K562 (cell line): ENCODE data around the gene TMEM150A. TPM values are rescaled to one million over a fixed set of nuclear protein-coding genes. Genes with fewer than 3 reads are reported as not detected.

Experiments
- ATAC-seq: fragments of 200-7000 bp; cut with Tn5 transposase; 3 replicates; pipeline ENCODE4 v1.9.1; 2020; ENCODE audit warnings: moderate library complexity
- BruUV-seq: library from RNA; stranded (reverse); fragments of 400-500 nt; replicated peaks from 2 replicates; lab custom pipeline; 2021; lab: Mats Ljungman, UMichigan
- CTCF ChIA-PET: fragments of 300-600 bp; formaldehyde crosslinking; extraction: SDS; loops from one replicate; lab custom pipeline; 2021; ENCODE audit warnings: low intra/inter-chr PET ratio; lab: Yijun Ruan, JAX
- POLR2A ChIA-PET: fragments of 300-600, 350-650 bp; sonication (Branson Sonifier 250); formaldehyde crosslinking; extraction: SDS; loops from one replicate; lab custom pipeline; 2021; ENCODE audit warnings: antibody characterized with exemption, inconsistent platforms; lab: Yijun Ruan, JAX
- DNase-seq, 4 experiments: peaks; one replicate each; pipeline versions ENCODE4 v3.0.0 to v3.0.0-alpha.2; 2011 to 2018; ENCODE audit warnings: low spot score in 3 of 4, mixed read lengths in 3 of 4; ENCODE audit errors: extremely low read depth in 1 of 4
- FAIRE-seq: peaks from 2 replicates; lab custom pipeline; 2011; peaks lifted over from hg19 to GRCh38; lab: Jason Lieb, UNC
- H2AFZ ChIP-seq: 2 replicates; pipeline ENCODE4 v1.6.0; 2011; ENCODE audit warnings: low read depth, low read length, control low read depth, inconsistent platforms
- H3K27ac ChIP-seq: fragments of 200-600 bp; 3 replicates; pipeline ENCODE4 v1.8.0; 2011; ENCODE audit warnings: low read depth, mild to moderate bottlenecking, control low read depth, inconsistent platforms, low read length, moderate library complexity, mixed read lengths; ENCODE audit errors: extremely low read depth
- H3K27me3 ChIP-seq, 2 experiments: fragments of 300-600 bp in 1 of 2; 2 replicates in 1 of 2; 3 replicates in 1 of 2; pipeline versions ENCODE4 v1.6.0 to v1.8.0; 2011; ENCODE audit warnings: inconsistent platforms in 2 of 2, low read length in 2 of 2, mild to moderate bottlenecking in 1 of 2, mixed read lengths in 1 of 2, moderate library complexity in 1 of 2; ENCODE audit not compliant: control insufficient read depth in 2 of 2, insufficient read depth in 2 of 2
- H3K36me3 ChIP-seq: fragments of 300-600 bp; 3 replicates; pipeline ENCODE4 v1.8.0; 2011; ENCODE audit warnings: mild to moderate bottlenecking, low read length, inconsistent platforms; ENCODE audit not compliant: control insufficient read depth, insufficient read depth
- H3K4me1 ChIP-seq, 2 experiments: fragments of 200-600 bp in 1 of 2; replicated peaks in 1 of 2; 2 replicates in 1 of 2; 3 replicates in 1 of 2; pipeline versions ENCODE4 v1.5.1 to v1.8.0; 2011; ENCODE audit warnings: inconsistent platforms in 2 of 2, low read length in 2 of 2, mild to moderate bottlenecking in 1 of 2, mixed read lengths in 1 of 2, moderate library complexity in 1 of 2; ENCODE audit not compliant: control insufficient read depth in 2 of 2, insufficient read depth in 2 of 2
- H3K4me2 ChIP-seq: 2 replicates; pipeline ENCODE4 v1.6.1; 2011; ENCODE audit warnings: low read length, control low read depth, inconsistent platforms, mixed read lengths; ENCODE audit not compliant: insufficient read depth
- H3K4me3 ChIP-seq: fragments of 200-600 bp; sonication (generic), shearing (Covaris generic); 2 replicates; pipeline ENCODE4 v1.5.1; 2016; ENCODE audit warnings: control low read depth, inconsistent platforms
- H3K79me2 ChIP-seq: fragments of 200-600 bp; 3 replicates; pipeline ENCODE4 v1.8.0; 2011; ENCODE audit warnings: low read length, inconsistent platforms; ENCODE audit not compliant: control insufficient read depth, insufficient read depth
- H3K9ac ChIP-seq, 2 experiments: 2 replicates each; pipeline versions ENCODE4 v1.6.0 to v1.6.1; 2011; ENCODE audit warnings: low read depth in 2 of 2, low read length in 2 of 2, control low read depth in 1 of 2, inconsistent platforms in 1 of 2, mild to moderate bottlenecking in 1 of 2, mixed read lengths in 1 of 2; ENCODE audit not compliant: insufficient read depth in 1 of 2
- H3K9me1 ChIP-seq: one replicate; pipeline ENCODE4 v1.6.0; 2011; ENCODE audit warnings: inconsistent platforms, mild to moderate bottlenecking, low read length, moderate library complexity; ENCODE audit not compliant: control insufficient read depth, insufficient read depth
- H3K9me3 ChIP-seq: replicated peaks from 2 replicates; pipeline ENCODE4 v1.5.1; 2011; ENCODE audit warnings: low read depth, low read length, inconsistent platforms; ENCODE audit not compliant: control insufficient read depth, insufficient read depth
- H4K20me1 ChIP-seq: replicated peaks from 2 replicates; pipeline ENCODE4 v1.6.1; 2011; ENCODE audit warnings: low read length, inconsistent platforms, mixed read lengths; ENCODE audit not compliant: control insufficient read depth, insufficient read depth
- RBM25 ChIP-seq: fragments of 200-400 bp; formaldehyde crosslinking; IDR thresholded peaks from 2 replicates; pipeline ENCODE4 v1.6.1; 2018; ENCODE audit warnings: low read length, low read depth, moderate library complexity; ENCODE audit not compliant: severe bottlenecking
- SP1 ChIP-seq: sonication (generic); formaldehyde crosslinking; IDR thresholded peaks from 2 replicates; pipeline ENCODE4 v1.8.1; 2022; ENCODE audit warnings: mild to moderate bottlenecking, missing genetic modification reagents
- ZNF79 ChIP-seq: fragments of 250-450 bp; sonication (Bioruptor Pico); IDR thresholded peaks from 2 replicates; pipeline ENCODE4 v1.4.0; 2020; ENCODE audit warnings: low read depth, mild to moderate bottlenecking, moderate library complexity
- WGBS: fragments of 100-300 bp; shearing (Covaris generic); methylation state at CpG from one replicate; pipeline ENCODE4 v1.1.6; 2016; ENCODE audit warnings: low coverage, mixed read lengths; ENCODE audit not compliant: insufficient coverage; ENCODE audit errors: missing lambda C conversion rate; 5-methylcytosine and 5-hydroxymethylcytosine counted together
- in situ Hi-C: fragments of 300-500 bp; cut with MboI; formaldehyde crosslinking; loops from 4 replicates; pipeline ENCODE4 v1.15.0; 2018; ENCODE audit warnings: inconsistent platforms, mixed read lengths
- intact Hi-C: fragments of 100-400 bp; cut with micrococcal nuclease; formaldehyde crosslinking; loops from 2 replicates; pipeline ENCODE4 v1.14.2; 2022
- polyA plus RNA-seq, 8 experiments: library from polyadenylated mRNA; depleted of rRNA in 4 of 8; stranded (reverse) in 5 of 8; unstranded in 3 of 8; fragments of >200 nt; fragmentation: Nextera tagmentation in 2 of 8; fragmentation: Illumina TruSeq in 1 of 8; extraction: Ambion mirVana in 2 of 8; extraction: Trizol in 1 of 8; gene quantifications; 2 replicates each; pipeline versions ENCODE4 v1.2.1 to v1.2.3, GENCODE V29; 2011 to 2014; ENCODE audit warnings: inconsistent platforms in 1 of 8, missing spikeins in 1 of 8
- total RNA-seq, 7 experiments: library from RNA; depleted of rRNA in 6 of 7; stranded (reverse); fragments of >200 nt in 6 of 7; fragmentation: Illumina TruSeq in 2 of 7; extraction: Trizol in 2 of 7; gene quantifications; 2 replicates each; pipeline versions ENCODE4 v1.2.1 to v1.2.3, GENCODE V29; 2011 to 2021; ENCODE audit warnings: low replicate concordance in 1 of 7
- TF ChIP-seq, protein P1 (sequence below): fragments of 450-650 bp; IDR thresholded peaks from one replicate; pipeline ENCODE4 v1.6.1; 2018; ENCODE audit warnings: mild to moderate bottlenecking, moderate library complexity; ENCODE audit not compliant: partially characterized antibody

TMEM150A gene
- total and polyA plus RNA-seq, 9 of the 15 experiments (the other 6 are each of a cell fraction or from before 2014, with no cell fraction given) = 3.9 to 17.1 (median 8.4) TPM

DNA sequence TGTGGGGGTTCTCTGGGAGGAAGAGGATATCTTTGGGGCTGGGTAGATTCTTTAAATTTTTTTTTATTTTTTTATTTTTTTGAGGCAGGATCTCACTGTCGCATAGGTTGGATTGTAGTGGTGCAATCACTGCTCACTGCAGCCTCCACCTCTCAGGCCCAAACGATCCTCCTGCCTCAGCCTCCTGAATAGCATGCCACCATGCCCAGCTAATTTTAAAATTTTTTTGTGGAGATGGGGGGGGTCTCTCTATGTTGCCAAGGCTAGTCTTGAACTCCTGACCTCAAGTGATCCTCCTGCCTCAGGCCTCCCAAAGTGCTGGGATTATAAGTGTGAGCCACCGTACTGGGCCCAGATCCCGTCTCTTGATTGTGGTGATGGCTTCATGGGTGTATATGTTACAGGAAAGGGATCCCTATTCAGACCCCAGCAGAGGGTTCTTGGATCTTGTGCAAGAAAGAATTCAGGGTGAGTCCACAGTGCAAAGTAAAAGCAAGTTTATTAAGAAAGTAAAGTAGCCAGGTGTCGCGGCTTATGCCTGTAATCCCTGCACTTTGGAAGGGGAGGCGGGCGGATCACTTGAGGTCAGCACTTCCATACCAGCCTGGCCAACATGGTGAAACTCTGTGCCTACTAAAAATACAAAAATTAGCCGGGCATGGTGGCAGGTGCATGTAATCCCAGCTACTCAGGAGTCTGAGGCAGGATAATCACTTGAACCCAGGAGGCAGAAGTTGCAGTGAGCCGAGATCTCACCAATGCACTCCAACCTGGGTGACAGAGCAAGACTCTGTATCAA, 11.4 kb upstream of the TMEM150A start:
- no peaks in the 10 kb centered on the region for H3K9me1 ChIP-seq
- ATAC-seq = no peak
- H3K4me2 ChIP-seq = no peak overlapping the region
- no peak for TF ChIP-seq SP1 (CRISPR knock-in tag)
- TF ChIP-seq RBM25 = peak; percentile 43
- TF ChIP-seq, protein P1, sequence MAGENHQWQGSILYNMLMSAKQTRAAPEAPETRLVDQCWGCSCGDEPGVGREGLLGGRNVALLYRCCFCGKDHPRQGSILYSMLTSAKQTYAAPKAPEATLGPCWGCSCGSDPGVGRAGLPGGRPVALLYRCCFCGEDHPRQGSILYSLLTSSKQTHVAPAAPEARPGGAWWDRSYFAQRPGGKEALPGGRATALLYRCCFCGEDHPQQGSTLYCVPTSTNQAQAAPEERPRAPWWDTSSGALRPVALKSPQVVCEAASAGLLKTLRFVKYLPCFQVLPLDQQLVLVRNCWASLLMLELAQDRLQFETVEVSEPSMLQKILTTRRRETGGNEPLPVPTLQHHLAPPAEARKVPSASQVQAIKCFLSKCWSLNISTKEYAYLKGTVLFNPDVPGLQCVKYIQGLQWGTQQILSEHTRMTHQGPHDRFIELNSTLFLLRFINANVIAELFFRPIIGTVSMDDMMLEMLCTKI = no peak
- no peak for TF ChIP-seq ZNF79 (CRISPR knock-in tag)
- no peak for FAIRE-seq
- H4K20me1 ChIP-seq = no peaks in the 10 kb centered on the region; the same call in 1 of the 2 replicates
- H3K27me3 ChIP-seq = no peaks in the 10 kb centered on the region
- peaks cover 28% of the 10 kb centered on the region for H3K36me3 ChIP-seq
- no peak overlapping the region for H3K27ac ChIP-seq
- H3K4me3 ChIP-seq = no peak overlapping the region
- intact Hi-C loops = loop anchor here (5.0 kb wide), 1 partner anchor 37 kb away; the partner anchor contains the start of gene VAMP8
- H3K9me3 ChIP-seq = no peaks in the 10 kb centered on the region
- H3K9ac ChIP-seq = no peak overlapping the region
- whole genome bisulfite sequencing = 86% methylated on average over 10 of the region's 10 CpGs
- peaks cover 58% of the 10 kb centered on the region for H3K79me2 ChIP-seq
- peaks cover 11 to 33% of the 10 kb centered on the region in 2 experiments; a peak in 4 of 5 replicates for H3K4me1 ChIP-seq
- in situ Hi-C loops = no loop called here
- ChIA-PET CTCF (no interaction called here), POLR2A (interaction anchor here (0.7 to 1.3 kb wide), 7 partner anchors 9 to 76 kb away, joined by 3 to 5 read pairs (median 3); partner anchors contain the start of genes MAT2A and RNF181)
- DNase-seq = no peak
- no peak overlapping the region for H2AFZ ChIP-seq
- BruUV-seq = TSS peak; percentile 12
